Erythroblast (primary cell): ENCODE results near the gene BACE1-AS.

ENCODE experiments used
- GATA1 ChIP-seq: IDR thresholded peaks from 2 replicates; pipeline ENCODE4 v1.6.1; 2011; ENCODE audit warnings: low read depth, mild to moderate bottlenecking, control low read depth, low read length, moderate library complexity
- POLR2A ChIP-seq: IDR thresholded peaks from 2 replicates; pipeline ENCODE4 v1.6.1; 2011; ENCODE audit warnings: mild to moderate bottlenecking, low read length

DNA sequence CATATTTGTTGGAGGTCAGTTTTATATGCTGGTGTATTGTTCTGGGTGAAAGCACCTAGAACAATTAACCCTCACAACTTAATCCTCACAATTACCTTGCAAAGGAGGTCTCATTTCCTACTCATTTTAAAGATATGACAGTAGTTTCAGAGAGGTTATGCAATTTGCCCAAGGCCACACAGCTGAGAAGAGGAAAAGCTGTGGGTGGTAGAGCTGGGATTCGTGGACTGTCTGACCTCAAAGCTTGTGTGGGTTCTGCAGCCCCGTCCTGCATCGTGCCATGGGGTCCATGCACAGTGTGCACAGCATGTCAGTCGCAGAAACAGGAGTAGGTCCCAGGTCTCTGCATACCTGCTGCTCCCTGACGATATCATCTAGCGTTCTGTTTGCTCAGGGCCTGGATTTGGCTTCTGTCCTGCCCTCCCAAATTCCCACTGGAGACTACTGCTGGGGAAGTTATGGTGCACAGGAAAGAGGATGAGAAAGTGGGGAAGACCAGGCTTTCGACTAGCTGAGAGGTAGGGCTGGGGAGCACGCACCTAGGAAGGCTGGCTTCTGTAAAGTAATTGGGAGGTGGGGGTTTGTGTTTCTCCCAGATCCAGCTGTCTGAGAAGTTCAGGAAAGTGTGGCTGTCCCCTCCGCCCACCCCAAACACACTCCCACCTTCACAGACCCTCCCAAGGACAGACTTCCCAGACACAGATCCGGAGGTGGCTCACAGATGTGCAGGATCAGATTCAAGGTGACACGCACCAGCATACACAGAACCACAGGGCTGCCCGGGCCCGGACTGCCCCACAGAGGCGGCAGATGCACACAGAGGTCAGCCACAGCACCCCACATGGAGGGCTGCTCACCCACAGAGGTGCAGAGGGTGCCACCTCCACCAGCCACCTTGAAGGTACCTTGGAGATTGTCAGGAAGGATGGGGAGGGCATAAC, 23.0 kb downstream of the BACE1-AS start:
- TF ChIP-seq POLR2A (no peak), GATA1 (no peak)
